GM19351 (cell line): ENCODE data around the gene BARX1.

ENCODE experiments used
- ATAC-seq: cut with Tn5 transposase; IDR thresholded peaks from one replicate; pipeline ENCODE4 v1.9.1; 2021; ENCODE audit warnings: mild to moderate bottlenecking, moderate library complexity; ENCODE audit not compliant: unreplicated experiment

Gene BARX1

GRCh38 chr9:93929231-93929630 lies 25.9 kb downstream of the BARX1 start:
- ATAC-seq: no peak

- ATAC-seq: no peak
These were observed 32.6 kb downstream of the BARX1 start for GRCh38 chr9:93922535-93922934.

GRCh38 chr9:93920131-93920800 lies 34.9 kb downstream of the BARX1 start:
- ATAC-seq: no peak

GRCh38 chr9:93918061-93918460 lies 37.1 kb downstream of the BARX1 start:
- ATAC-seq: no peak

GRCh38 chr9:93917121-93917853 lies 37.9 kb downstream of the BARX1 start:
- ATAC-seq: no peak

- no peak for ATAC-seq
These were observed 38.8 kb downstream of the BARX1 start for GRCh38 chr9:93916358-93916757.

GRCh38 chr9:93911801-93912554 lies 43.2 kb downstream of the BARX1 start:
- ATAC-seq: no peak

- no peak for ATAC-seq
These were observed 43.9 kb downstream of the BARX1 start for GRCh38 chr9:93911136-93911745.

GRCh38 chr9:93910598-93910997 lies 44.6 kb downstream of the BARX1 start:
- ATAC-seq: no peak

- ATAC-seq: no peak
These were observed 45.0 kb downstream of the BARX1 start for GRCh38 chr9:93910196-93910595.

GRCh38 chr9:93909242-93909616 lies 45.9 kb downstream of the BARX1 start:
- ATAC-seq: no peak

GRCh38 chr9:93908591-93909241 lies 46.4 kb downstream of the BARX1 start:
- no peak for ATAC-seq

- ATAC-seq: no peak
These were observed 47.5 kb downstream of the BARX1 start for GRCh38 chr9:93907551-93908199.

GRCh38 chr9:93906195-93906880 lies 48.8 kb downstream of the BARX1 start:
- ATAC-seq: no peak

GRCh38 chr9:93905473-93906133 lies 49.6 kb downstream of the BARX1 start:
- no peak for ATAC-seq

GRCh38 chr9:93904649-93905472 lies 50.3 kb downstream of the BARX1 start:
- no peak for ATAC-seq

- ATAC-seq: no peak
These were observed 51.1 kb downstream of the BARX1 start for GRCh38 chr9:93903886-93904648.
